GM23338 (cell line): ENCODE measurements around the gene LDB3. TPM values are rescaled to one million over a fixed set of nuclear protein-coding genes. Genes with fewer than 3 reads are reported as not detected.

Experiments used
- ATAC-seq: fragments of 200-7000 bp; cut with Tn5 transposase; 3 replicates; pipeline ENCODE4 v1.9.1; 2020
- DNase-seq: peaks from one replicate; pipeline ENCODE4 v3.0.0-alpha.2; 2015; ENCODE audit warnings: low spot score
- H2AFZ ChIP-seq: fragments of 200-600 bp; sonication (generic); 2 replicates; pipeline ENCODE4 v1.8.0; 2016; ENCODE audit warnings: antibody characterized with exemption, mild to moderate bottlenecking, moderate library complexity
- H3F3A ChIP-seq: fragments of 200-600 bp; sonication (generic); replicated peaks from 2 replicates; pipeline ENCODE4 v1.8.0; 2017; ENCODE audit warnings: antibody characterized with exemption, mixed run types, low read depth
- H3K27ac ChIP-seq: fragments of 200-600 bp; sonication (generic); 2 replicates; pipeline ENCODE4 v1.6.1; 2016; ENCODE audit warnings: low read depth
- H3K27me3 ChIP-seq: fragments of 200-600 bp; sonication (generic); 2 replicates; pipeline ENCODE4 v1.8.0; 2016; ENCODE audit warnings: mild to moderate bottlenecking, mixed run types, moderate library complexity; ENCODE audit not compliant: insufficient read depth
- H3K36me3 ChIP-seq: fragments of 200-600 bp; sonication (generic); 2 replicates; pipeline ENCODE4 v1.8.0; 2016; ENCODE audit warnings: mild to moderate bottlenecking; ENCODE audit not compliant: insufficient read depth
- H3K4me1 ChIP-seq: fragments of 200-600 bp; sonication (generic); 2 replicates; pipeline ENCODE4 v1.8.0; 2016; ENCODE audit warnings: mild to moderate bottlenecking, moderate library complexity; ENCODE audit not compliant: insufficient read depth
- H3K4me2 ChIP-seq: fragments of 200-600 bp; sonication (generic); 2 replicates; pipeline ENCODE4 v1.7.1; 2017; ENCODE audit warnings: mixed run types
- H3K4me3 ChIP-seq: fragments of 200-600 bp; sonication (generic); 2 replicates; pipeline ENCODE4 v1.6.1; 2016; ENCODE audit warnings: mixed run types
- H3K79me2 ChIP-seq: fragments of 200-600 bp; sonication (generic); replicated peaks from 2 replicates; pipeline ENCODE4 v1.8.0; 2017; ENCODE audit warnings: mild to moderate bottlenecking; ENCODE audit not compliant: insufficient read depth
- H3K9me2 ChIP-seq: fragments of 200-600 bp; sonication (generic); 2 replicates; pipeline ENCODE4 v1.8.0; 2017; ENCODE audit not compliant: insufficient read depth
- H4K20me1 ChIP-seq: fragments of 200-600 bp; sonication (generic); replicated peaks from 2 replicates; pipeline ENCODE4 v1.8.0; 2017; ENCODE audit warnings: mild to moderate bottlenecking; ENCODE audit not compliant: insufficient read depth
- H3K27ac Mint-ChIP-seq: 2 replicates; pipeline ENCODE4 v1.8.0; 2020; ENCODE audit warnings: inconsistent platforms, mild to moderate bottlenecking, moderate library complexity, mixed read lengths
- H3K27me3 Mint-ChIP-seq: 3 replicates; pipeline ENCODE4 v1.8.0; 2022; ENCODE audit warnings: low read depth, mild to moderate bottlenecking, moderate library complexity, mixed read lengths, inconsistent platforms; ENCODE audit not compliant: insufficient read depth, poor library complexity
- H3K36me3 Mint-ChIP-seq: 3 replicates; pipeline ENCODE4 v1.8.0; 2021; ENCODE audit warnings: low read depth, mild to moderate bottlenecking, inconsistent platforms, moderate library complexity, mixed read lengths
- H3K4me1 Mint-ChIP-seq: 3 replicates; pipeline ENCODE4 v1.8.0; 2020; ENCODE audit warnings: mild to moderate bottlenecking, inconsistent platforms, mixed read lengths
- H3K4me3 Mint-ChIP-seq: 3 replicates; pipeline ENCODE4 v1.8.0; 2021; ENCODE audit warnings: moderate library complexity, mild to moderate bottlenecking, inconsistent platforms, mixed read lengths
- H3K9me3 Mint-ChIP-seq: 3 replicates; pipeline ENCODE4 v1.8.0; 2020; ENCODE audit warnings: moderate library complexity, mild to moderate bottlenecking, inconsistent platforms, mixed read lengths
- CREB1 ChIP-seq: fragments of 250-450 bp; sonication (Bioruptor Pico); IDR thresholded peaks from 2 replicates; pipeline ENCODE4 v1.5.0; 2020; ENCODE audit warnings: low read depth, mild to moderate bottlenecking, moderate library complexity
- CTCF ChIP-seq, 2 experiments: fragments of 200-600 bp in 1 of 2; sonication (generic) in 1 of 2; conservative IDR thresholded peaks; 2 replicates each; pipeline versions ENCODE4 v1.5.1 to v1.6.1; 2016 to 2017; ENCODE audit warnings: antibody characterized with exemption in 2 of 2, low read depth in 2 of 2, mild to moderate bottlenecking in 2 of 2, moderate library complexity in 1 of 2
- ETS1 ChIP-seq: IDR thresholded peaks from 2 replicates; pipeline ENCODE4 v1.6.1; 2016; ENCODE audit warnings: antibody characterized with exemption
- EZH2 ChIP-seq: fragments of 200-600 bp; sonication (generic); IDR thresholded peaks from one replicate; pipeline ENCODE4 v1.8.0; 2017; ENCODE audit warnings: antibody characterized with exemption, mild to moderate bottlenecking, low read depth; ENCODE audit not compliant: unreplicated experiment
- EZH2phosphoT487 ChIP-seq: fragments of 200-600 bp; sonication (generic); IDR thresholded peaks from one replicate; pipeline ENCODE4 v1.8.1; 2018; ENCODE audit warnings: antibody characterized with exemption; ENCODE audit not compliant: unreplicated experiment
- NANOG ChIP-seq: IDR thresholded peaks from 2 replicates; pipeline ENCODE4 v1.6.1; 2016; ENCODE audit warnings: antibody characterized with exemption, borderline replicate concordance
- POLR2AphosphoS5 ChIP-seq: IDR thresholded peaks from 2 replicates; pipeline ENCODE4 v1.6.1; 2016; ENCODE audit warnings: antibody characterized with exemption, low read depth
- REST ChIP-seq: IDR thresholded peaks from one replicate; pipeline ENCODE4 v1.6.1; 2018; ENCODE audit warnings: antibody characterized with exemption; ENCODE audit not compliant: unreplicated experiment
- ZNF114 ChIP-seq: fragments of 250-450 bp; sonication (Bioruptor Pico); IDR thresholded peaks from 2 replicates; pipeline ENCODE4 v1.5.0; 2020; ENCODE audit warnings: mild to moderate bottlenecking, moderate library complexity
- polyA plus RNA-seq: library from polyadenylated mRNA; unstranded; fragments of >200 nt; fragmentation: Nextera tagmentation; extraction: Ambion mirVana; gene quantifications from 2 replicates; pipeline ENCODE4 v1.2.1, GENCODE V29; 2016
- total RNA-seq: library from RNA; depleted of rRNA; stranded (reverse); fragments of >200 nt; shearing (Covaris generic); gene quantifications from 2 replicates; pipeline ENCODE4 v1.2.3, GENCODE V29; 2014

Gene LDB3
- total and polyA plus RNA-seq, 2 experiments from 2014 or later = 0.14 to 0.16 TPM

DNA sequence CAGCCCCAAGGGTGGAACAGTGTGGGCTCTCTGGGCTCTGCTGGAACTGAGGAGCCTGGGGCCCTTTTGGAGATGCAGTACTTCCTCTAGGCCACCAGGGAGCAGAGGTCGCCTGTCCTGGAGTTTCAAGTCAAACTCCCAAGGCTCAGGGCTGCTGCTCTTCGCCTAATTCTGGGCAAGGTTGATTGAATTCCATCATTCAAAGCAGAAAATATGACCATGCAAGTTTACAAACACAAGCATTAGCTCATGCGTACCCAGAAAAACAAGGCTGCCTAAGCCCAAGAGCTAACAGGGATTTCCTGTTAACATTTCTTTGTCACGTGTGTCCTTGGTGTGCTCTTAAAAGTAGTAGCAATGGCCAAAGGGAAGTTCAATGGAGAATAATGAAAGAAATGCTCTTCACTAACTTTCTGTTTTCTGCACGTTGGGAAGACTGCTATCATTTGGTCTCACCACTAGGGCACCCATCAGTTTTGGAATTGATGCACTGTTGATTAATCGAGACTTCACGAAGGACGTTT, 20.1 kb downstream of the LDB3 start:
- Histone ChIP-seq H4K20me1 (no peaks in the 10 kb centered on the region), H3K79me2 (no peaks in the 10 kb centered on the region), H2AFZ (peak overlapping the region; percentile 86; the same call in 1 of the 2 replicates), H3F3A (0 out of 2 replicates have a peak, but pooled peaks cover 3% of the 10 kb centered on the region), H3K4me3 (no peak overlapping the region), H3K27me3 (no peaks in the 10 kb centered on the region), H3K4me2 (0 out of 2 replicates have a peak overlapping the region, but pooled peaks have one; percentile 15), H3K9me2 (no peaks in the 10 kb centered on the region), H3K4me1 (peaks cover 9% of the 10 kb centered on the region), H3K36me3 (no peaks in the 10 kb centered on the region), H3K27ac (no peak overlapping the region)
- peaks cover 38% of the 10 kb centered on the region for H3K4me1 Mint-ChIP-seq
- H3K9me3 Mint-ChIP-seq = no peaks in the 10 kb centered on the region
- no peak overlapping the region for H3K27ac Mint-ChIP-seq
- H3K27me3 Mint-ChIP-seq = peaks cover 8% of the 10 kb centered on the region
- no peak for TF ChIP-seq EZH2phosphoT487
- TF ChIP-seq CTCF (conservative IDR thresholded peaks at IDR 0.05; ENCODE audit: low read depth in 2 of 2) = peak; percentile 90
- ATAC-seq = peak; percentile 76
- DNase-seq = peak; percentile 85
- no peak overlapping the region for H3K4me3 Mint-ChIP-seq
- H3K36me3 Mint-ChIP-seq = no peaks in the 10 kb centered on the region

DNA sequence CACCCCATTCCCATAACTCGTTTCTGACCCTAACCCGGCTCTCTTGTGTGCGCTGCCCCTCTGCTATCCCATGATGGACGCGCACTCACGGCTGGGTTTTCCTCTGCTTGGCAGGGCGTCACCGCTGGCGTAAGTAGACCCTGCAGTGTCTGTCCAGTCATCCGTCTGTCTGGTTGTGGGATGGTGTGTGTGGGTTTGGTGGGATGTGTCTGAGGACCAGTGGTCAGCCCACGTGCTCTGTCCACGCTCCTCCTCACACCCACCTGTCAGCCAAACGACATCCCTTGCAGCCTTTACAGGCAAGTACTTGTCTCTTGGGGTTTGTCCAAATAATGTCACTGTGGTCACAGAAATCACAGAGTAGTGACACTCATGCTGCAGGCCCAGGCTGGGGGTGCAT, 20.8 kb downstream of the LDB3 start:
- Mint-ChIP-seq H3K27me3 (peaks cover 9% of the 10 kb centered on the region), H3K9me3 (no peaks in the 10 kb centered on the region), H3K27ac (no peak overlapping the region), H3K4me3 (no peak overlapping the region), H3K4me1 (peaks cover 44% of the 10 kb centered on the region), H3K36me3 (no peaks in the 10 kb centered on the region)
- no peaks in the 10 kb centered on the region for H4K20me1 ChIP-seq
- ATAC-seq (no peak), DNase-seq (no peak)
- H2AFZ ChIP-seq = peak overlapping the region; percentile 86
- peaks cover 14% of the 10 kb centered on the region for H3K4me1 ChIP-seq
- H3K27me3 ChIP-seq = no peaks in the 10 kb centered on the region
- H3K79me2 ChIP-seq = no peaks in the 10 kb centered on the region
- 0 out of 2 replicates have a peak, but pooled peaks cover 3% of the 10 kb centered on the region for H3F3A ChIP-seq
- H3K4me2 ChIP-seq = no peak overlapping the region
- TF ChIP-seq NANOG (no peak), CTCF (conservative IDR thresholded peaks at IDR 0.05; ENCODE audit: low read depth in 2 of 2) (no peak)
- no peaks in the 10 kb centered on the region for H3K36me3 ChIP-seq
- H3K27ac ChIP-seq = no peak overlapping the region
- no peaks in the 10 kb centered on the region for H3K9me2 ChIP-seq
- no peak overlapping the region for H3K4me3 ChIP-seq

- Mint-ChIP-seq H3K27ac (no peak overlapping the region), H3K4me3 (no peak overlapping the region), H3K9me3 (no peaks in the 10 kb centered on the region), H3K4me1 (peaks cover 41% of the 10 kb centered on the region), H3K36me3 (no peaks in the 10 kb centered on the region), H3K27me3 (peaks cover 15% of the 10 kb centered on the region)
- H4K20me1 ChIP-seq = no peaks in the 10 kb centered on the region
- no peak overlapping the region for H2AFZ ChIP-seq
- 0 out of 2 replicates have a peak, but pooled peaks cover 3% of the 10 kb centered on the region for H3F3A ChIP-seq
- peaks cover 16% of the 10 kb centered on the region for H3K4me1 ChIP-seq
- DNase-seq = no peak
- H3K27me3 ChIP-seq = no peaks in the 10 kb centered on the region
- no peak overlapping the region for H3K4me2 ChIP-seq
- H3K4me3 ChIP-seq = no peak overlapping the region
- H3K79me2 ChIP-seq = no peaks in the 10 kb centered on the region
- no peaks in the 10 kb centered on the region for H3K36me3 ChIP-seq
- no peak overlapping the region for H3K27ac ChIP-seq
- H3K9me2 ChIP-seq = no peaks in the 10 kb centered on the region
- ATAC-seq = no peak
- TF ChIP-seq ZNF114 (CRISPR knock-in tag) = no peak
- TF ChIP-seq CREB1 (CRISPR knock-in tag) = no peak
- no peak for TF ChIP-seq EZH2phosphoT487
- TF ChIP-seq REST = no peak
- no peak for TF ChIP-seq POLR2AphosphoS5
- no peak for TF ChIP-seq ETS1
- no peak for TF ChIP-seq NANOG
- TF ChIP-seq EZH2 = no peak
These were observed 21.9 kb downstream of the LDB3 start for GRCh38 chr10:86690231-86690630.
